HG02610 (cell line): ENCODE results near the gene CUEDC2.

Experiments used
- ATAC-seq: cut with Tn5 transposase; IDR thresholded peaks from one replicate; pipeline ENCODE4 v1.9.1; 2021; ENCODE audit warnings: mild to moderate bottlenecking, moderate library complexity; ENCODE audit not compliant: unreplicated experiment

Gene CUEDC2

DNA sequence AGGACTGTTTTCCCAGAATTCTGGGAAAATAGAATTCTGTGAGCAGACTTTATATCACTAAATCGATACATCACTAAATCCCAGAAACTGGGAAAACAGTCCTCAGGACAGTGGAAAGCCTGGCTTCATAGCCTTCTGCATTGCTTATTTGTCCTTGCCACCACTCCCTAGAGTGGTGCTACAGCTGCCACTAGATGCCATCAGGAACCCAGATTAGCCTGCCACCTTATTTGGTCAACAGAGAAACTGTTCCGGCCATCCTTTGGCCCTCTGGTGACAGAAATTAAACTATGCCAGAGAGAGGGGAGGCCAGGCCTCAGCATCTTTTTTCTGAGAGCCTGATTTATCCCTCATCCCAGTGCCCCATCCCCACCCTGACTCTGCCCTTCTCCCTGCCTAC, 56.5 kb downstream of the CUEDC2 start:
- ATAC-seq, result no peak

DNA sequence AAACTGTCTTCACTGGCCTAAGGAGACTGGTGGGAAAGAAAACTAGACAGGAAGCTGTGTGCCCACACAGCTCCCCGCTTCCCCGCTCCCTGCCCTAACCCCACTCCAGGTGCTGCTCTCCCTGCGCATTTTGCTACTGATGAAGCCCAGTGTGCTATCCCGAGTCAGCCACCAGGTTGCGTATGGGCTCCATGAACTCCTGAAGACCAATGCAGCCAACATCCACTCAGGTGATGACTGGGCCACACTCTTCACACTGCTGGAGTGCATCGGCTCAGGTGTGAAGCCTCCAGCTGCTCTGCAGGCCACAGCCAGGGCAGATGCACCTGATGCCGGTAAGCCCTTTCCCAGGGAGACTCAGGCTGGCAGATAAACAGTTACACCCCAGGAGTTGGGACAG, 57.1 kb downstream of the CUEDC2 start:
- ATAC-seq, result no peak
